Measurements from ENCODE around the gene CTBP1.

The CTBP1 gene

DNA sequence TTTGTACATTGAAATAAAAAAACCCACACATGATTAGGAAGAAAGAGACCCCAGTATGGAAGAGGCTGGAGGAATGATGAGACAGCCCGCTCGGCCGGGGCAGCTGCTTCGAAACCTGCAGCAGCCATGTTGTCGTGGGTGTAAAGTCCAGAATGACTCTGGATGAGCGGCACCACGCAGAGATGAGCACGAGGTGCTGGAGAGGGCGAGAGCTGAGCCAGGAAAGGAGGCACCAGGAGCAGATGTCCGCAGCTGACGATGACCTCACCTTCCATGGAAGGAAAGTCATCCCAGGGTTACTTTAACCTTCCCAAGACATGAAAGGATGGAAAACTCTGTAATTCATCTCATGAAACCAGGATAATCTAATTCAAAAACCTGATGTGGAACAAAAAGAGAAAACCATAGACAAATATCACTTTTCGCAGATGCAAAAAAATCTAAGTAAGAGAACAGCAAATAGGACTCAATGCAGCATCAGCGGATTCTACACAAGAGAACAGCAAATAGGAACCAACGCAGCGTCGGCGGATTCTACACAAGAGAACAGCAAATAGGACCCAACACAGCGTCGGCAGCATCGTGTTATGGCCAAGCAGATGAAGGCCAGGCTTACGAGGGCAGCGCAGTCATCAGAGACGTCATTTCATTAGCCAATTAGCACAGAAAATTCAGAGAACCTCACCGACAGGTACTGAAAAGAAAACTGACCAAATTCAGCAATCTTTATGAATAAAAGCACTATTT is 50.7 kb downstream of the CTBP1 start:
- Histone ChIP-seq H3K27ac (replicated peaks; ENCODE audit: low read length) (no peak overlapping the region), H2AFZ (ENCODE audit: low read length) (no peak overlapping the region), H4K91ac (ENCODE audit: low read depth, low read length, poor library complexity) (no peak overlapping the region), H3K4me1 (ENCODE audit: control insufficient read depth in 2 of 2, insufficient read depth in 1 of 2, low read depth in 1 of 2, low read length in 2 of 2) (no peaks in the 10 kb centered on the region), H3K27me3 (ENCODE audit: control insufficient read depth in 3 of 3, insufficient read depth in 3 of 3, low read depth in 1 of 3, low read length in 3 of 3) (peaks cover 0 to 6% (median 0%) of the 10 kb centered on the region in 3 experiments), H3K4ac (ENCODE audit: low read length) (no peak overlapping the region), H3K9me3 (replicated peaks in 1 of 2; ENCODE audit: control insufficient read depth in 2 of 2, insufficient read depth in 1 of 2, low read depth in 1 of 2, low read length in 2 of 2) (no peaks in the 10 kb centered on the region), H2BK5ac (ENCODE audit: low read length) (no peak overlapping the region), H2AK5ac (ENCODE audit: low read depth, low read length) (no peak overlapping the region), H3K4me3 (ENCODE audit: low read length in 2 of 2) (no peak overlapping the region), H3K23ac (ENCODE audit: low read depth, low read length, poor library complexity) (no peak overlapping the region), H4K8ac (ENCODE audit: low read depth, low read length) (no peak overlapping the region), H3K4me2 (ENCODE audit: insufficient read depth, low read length, poor library complexity, severe bottlenecking) (no peak overlapping the region), H3K79me1 (ENCODE audit: low read depth, low read length) (no peaks in the 10 kb centered on the region), H2BK120ac (ENCODE audit: low read depth, low read length) (no peak overlapping the region), H3K9ac (ENCODE audit: low read depth, low read length, poor library complexity) (no peak overlapping the region), H2BK12ac (ENCODE audit: low read length) (no peak overlapping the region), H3K36me3 (replicated peaks in 1 of 2; ENCODE audit: control insufficient read depth in 2 of 2, insufficient read depth in 2 of 2, low read length in 2 of 2) (no peaks in the 10 kb centered on the region), H3K18ac (ENCODE audit: low read length) (no peak overlapping the region), H2BK15ac (ENCODE audit: low read length) (no peak overlapping the region), H3K14ac (ENCODE audit: low read length) (no peak overlapping the region)
- DNase-seq (ENCODE audit: low spot score), result no peak
- WGBS, 2 donors (ENCODE audit: extremely low coverage in 2 of 2, insufficient read length in 2 of 2, insufficient replicate concordance in 1 of 2), result no CpG with 5 or more reads among the region's 24 CpGs

DNA sequence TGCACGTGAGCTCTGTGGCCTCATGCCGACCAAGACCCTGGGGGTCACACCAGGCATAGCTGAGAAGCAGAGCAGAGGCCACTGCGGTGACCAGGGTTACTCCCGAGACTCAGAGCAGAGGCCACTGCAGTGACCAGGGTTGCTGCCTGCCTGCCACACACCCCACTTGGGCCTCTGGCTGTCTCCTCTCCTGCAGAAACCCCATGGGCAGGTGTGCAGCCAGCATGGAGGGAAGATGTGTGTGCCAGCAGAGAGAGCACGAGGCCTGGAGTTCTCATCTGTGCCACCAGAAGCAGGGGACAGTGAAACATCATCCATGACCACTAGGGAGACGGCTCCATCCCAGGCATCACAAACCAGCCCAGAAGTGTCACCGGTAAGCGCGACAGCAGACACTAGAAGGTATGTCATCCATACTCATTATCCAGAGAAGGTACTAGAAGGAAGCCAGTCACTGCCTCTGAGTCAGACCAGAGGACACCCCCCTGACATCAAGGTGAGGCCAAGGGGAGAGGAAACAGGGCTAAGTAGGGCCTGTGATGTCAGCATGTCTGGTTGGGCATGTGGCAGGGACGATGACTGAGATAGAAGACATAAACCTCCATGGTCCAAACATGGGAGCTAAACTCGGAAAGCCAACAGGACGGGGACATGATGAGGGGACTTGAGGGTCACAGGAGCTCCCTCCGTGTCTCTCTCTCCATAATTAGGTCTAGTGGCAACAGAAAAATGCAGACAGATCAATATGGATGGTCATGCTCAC is 52.3 kb downstream of the CTBP1 start:
- H3K9ac ChIP-seq (ENCODE audit: low read depth, low read length, poor library complexity), result no peak overlapping the region
- H3K9me3 ChIP-seq (replicated peaks in 1 of 2; ENCODE audit: control insufficient read depth in 2 of 2, insufficient read depth in 1 of 2, low read depth in 1 of 2, low read length in 2 of 2), result peaks cover 0 to 1% of the 10 kb centered on the region in 2 donors
- H3K4me2 ChIP-seq (ENCODE audit: insufficient read depth, low read length, poor library complexity, severe bottlenecking), result no peak overlapping the region
- H4K8ac ChIP-seq (ENCODE audit: low read depth, low read length), result no peak overlapping the region
- no peak overlapping the region for H3K4me3 ChIP-seq (ENCODE audit: low read length in 2 of 2)
- H2AK5ac ChIP-seq (ENCODE audit: low read depth, low read length), result no peak overlapping the region
- no peak for DNase-seq (ENCODE audit: low spot score)
- no peak overlapping the region for H2BK5ac ChIP-seq (ENCODE audit: low read length)
- H3K18ac ChIP-seq (ENCODE audit: low read length), result peak overlapping the region; percentile 51
- H3K36me3 ChIP-seq (replicated peaks in 1 of 2; ENCODE audit: control insufficient read depth in 2 of 2, insufficient read depth in 2 of 2, low read length in 2 of 2), result no peaks in the 10 kb centered on the region
- no peak overlapping the region for H4K91ac ChIP-seq (ENCODE audit: low read depth, low read length, poor library complexity)
- peaks cover 0 to 6% (median 0%) of the 10 kb centered on the region in 3 experiments for H3K27me3 ChIP-seq (ENCODE audit: control insufficient read depth in 3 of 3, insufficient read depth in 3 of 3, low read depth in 1 of 3, low read length in 3 of 3)
- no peaks in the 10 kb centered on the region for H3K4me1 ChIP-seq (ENCODE audit: control insufficient read depth in 2 of 2, insufficient read depth in 1 of 2, low read depth in 1 of 2, low read length in 2 of 2)
- H3K4ac ChIP-seq (ENCODE audit: low read length), result peak overlapping the region; percentile 55
- no peak overlapping the region for H2AFZ ChIP-seq (ENCODE audit: low read length)
- WGBS, 2 donors (ENCODE audit: extremely low coverage in 2 of 2, insufficient read length in 2 of 2, insufficient replicate concordance in 1 of 2), result no CpG with 5 or more reads among the region's 13 CpGs
- no peak overlapping the region for H2BK12ac ChIP-seq (ENCODE audit: low read length)
- H3K14ac ChIP-seq (ENCODE audit: low read length), result no peak overlapping the region
- no peak overlapping the region for H3K27ac ChIP-seq (replicated peaks; ENCODE audit: low read length)
- H2BK120ac ChIP-seq (ENCODE audit: low read depth, low read length), result peak overlapping the region; percentile 72
- H2BK15ac ChIP-seq (ENCODE audit: low read length), result no peak overlapping the region
- no peaks in the 10 kb centered on the region for H3K79me1 ChIP-seq (ENCODE audit: low read depth, low read length)
- peak overlapping the region; percentile 53 for H3K23ac ChIP-seq (ENCODE audit: low read depth, low read length, poor library complexity)

DNA sequence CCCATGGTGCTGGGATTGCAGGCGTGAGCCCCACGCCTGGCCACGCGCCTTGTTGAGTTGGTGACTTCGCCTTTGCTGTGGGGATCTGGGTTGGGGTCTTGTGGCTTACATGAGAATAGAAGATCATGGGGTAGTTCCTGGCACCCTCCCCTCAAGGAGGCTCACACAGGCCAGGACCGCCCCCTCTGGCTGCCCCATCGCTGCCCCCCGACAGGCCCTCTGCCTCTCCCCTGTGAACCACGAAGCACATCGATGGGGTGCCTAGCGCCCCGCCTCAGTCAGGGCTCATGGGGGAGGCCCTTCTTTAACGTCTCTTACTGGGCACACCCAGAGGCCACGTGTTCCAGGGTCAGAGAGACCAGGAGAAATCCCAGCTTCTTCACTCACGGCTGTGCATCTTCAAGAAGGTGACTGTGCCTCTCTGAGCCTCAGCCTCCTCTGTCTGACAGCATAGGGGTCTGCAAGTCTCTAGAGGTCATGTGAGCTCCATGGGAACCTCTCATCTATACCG is 53.0 kb downstream of the CTBP1 start:
- H3K4me1 ChIP-seq (ENCODE audit: control insufficient read depth in 2 of 2, insufficient read depth in 1 of 2, low read depth in 1 of 2, low read length in 2 of 2), result no peaks in the 10 kb centered on the region
- no peak overlapping the region for H3K18ac ChIP-seq (ENCODE audit: low read length)
- H2AFZ ChIP-seq (ENCODE audit: low read length), result no peak overlapping the region
- H3K23ac ChIP-seq (ENCODE audit: low read depth, low read length, poor library complexity), result no peak overlapping the region
- no peaks in the 10 kb centered on the region for H3K79me1 ChIP-seq (ENCODE audit: low read depth, low read length)
- DNase-seq (ENCODE audit: low spot score), result no peak
- peak overlapping the region; percentile 24 for H2BK5ac ChIP-seq (ENCODE audit: low read length)
- peaks cover 0 to 4% of the 10 kb centered on the region in 2 donors for H3K9me3 ChIP-seq (replicated peaks in 1 of 2; ENCODE audit: control insufficient read depth in 2 of 2, insufficient read depth in 1 of 2, low read depth in 1 of 2, low read length in 2 of 2)
- H2BK15ac ChIP-seq (ENCODE audit: low read length), result no peak overlapping the region
- no peak overlapping the region for H3K9ac ChIP-seq (ENCODE audit: low read depth, low read length, poor library complexity)
- peak overlapping the region; percentile 79 for H2AK5ac ChIP-seq (ENCODE audit: low read depth, low read length)
- H3K4ac ChIP-seq (ENCODE audit: low read length), result no peak overlapping the region
- H3K4me3 ChIP-seq (ENCODE audit: low read length in 2 of 2), result no peak overlapping the region
- peaks cover 0 to 6% (median 0%) of the 10 kb centered on the region in 3 experiments for H3K27me3 ChIP-seq (ENCODE audit: control insufficient read depth in 3 of 3, insufficient read depth in 3 of 3, low read depth in 1 of 3, low read length in 3 of 3)
- H3K36me3 ChIP-seq (replicated peaks in 1 of 2; ENCODE audit: control insufficient read depth in 2 of 2, insufficient read depth in 2 of 2, low read length in 2 of 2), result no peaks in the 10 kb centered on the region
- H4K91ac ChIP-seq (ENCODE audit: low read depth, low read length, poor library complexity), result no peak overlapping the region
- no peak overlapping the region for H3K27ac ChIP-seq (replicated peaks; ENCODE audit: low read length)
- WGBS, 2 donors (ENCODE audit: extremely low coverage in 2 of 2, insufficient read length in 2 of 2, insufficient replicate concordance in 1 of 2), result no CpG with 5 or more reads among the region's 16 CpGs
- peak overlapping the region; percentile 17 for H4K8ac ChIP-seq (ENCODE audit: low read depth, low read length)
- H2BK12ac ChIP-seq (ENCODE audit: low read length), result no peak overlapping the region
- H3K14ac ChIP-seq (ENCODE audit: low read length), result peak overlapping the region; percentile 82
- H2BK120ac ChIP-seq (ENCODE audit: low read depth, low read length), result peak overlapping the region; percentile 72
- no peak overlapping the region for H3K4me2 ChIP-seq (ENCODE audit: insufficient read depth, low read length, poor library complexity, severe bottlenecking)

DNA sequence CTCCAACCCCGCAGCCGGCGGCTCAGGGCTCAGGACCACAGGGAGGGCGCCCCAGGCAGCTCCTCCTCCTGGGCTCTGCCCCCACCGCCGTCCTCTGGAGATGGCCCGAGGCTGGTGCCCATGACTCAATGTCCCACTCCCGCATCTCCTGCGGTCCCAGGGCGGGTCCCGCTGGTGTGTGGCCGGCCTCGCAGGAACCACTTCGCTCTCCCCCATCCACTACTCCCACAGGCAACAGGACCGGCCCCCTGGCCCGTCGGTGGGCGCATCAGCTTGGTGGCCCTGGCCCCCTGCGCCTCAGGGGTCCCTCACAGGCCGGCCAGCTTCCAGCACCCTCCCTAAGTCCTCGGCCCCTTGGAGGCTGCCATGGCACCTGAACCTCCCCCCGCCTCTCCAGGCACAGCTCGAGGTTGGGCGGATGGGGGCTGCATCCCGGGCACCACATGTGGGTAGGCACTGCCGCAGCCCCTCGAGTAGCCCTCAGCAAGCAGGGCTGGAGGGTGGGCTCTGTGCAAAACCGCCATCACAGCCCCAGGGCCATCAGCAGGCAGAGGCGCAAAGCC is 53.7 kb downstream of the CTBP1 start:
- H3K4me3 ChIP-seq (ENCODE audit: low read length in 2 of 2), result no peak overlapping the region
- no peak overlapping the region for H3K14ac ChIP-seq (ENCODE audit: low read length)
- no peaks in the 10 kb centered on the region for H3K4me1 ChIP-seq (ENCODE audit: control insufficient read depth in 2 of 2, insufficient read depth in 1 of 2, low read depth in 1 of 2, low read length in 2 of 2)
- no peak overlapping the region for H3K9ac ChIP-seq (ENCODE audit: low read depth, low read length, poor library complexity)
- H3K79me1 ChIP-seq (ENCODE audit: low read depth, low read length), result no peaks in the 10 kb centered on the region
- H2AFZ ChIP-seq (ENCODE audit: low read length), result no peak overlapping the region
- H3K4me2 ChIP-seq (ENCODE audit: insufficient read depth, low read length, poor library complexity, severe bottlenecking), result no peak overlapping the region
- no peak overlapping the region for H3K27ac ChIP-seq (replicated peaks; ENCODE audit: low read length)
- no peak for DNase-seq (ENCODE audit: low spot score)
- no CpG with 5 or more reads among the region's 29 CpGs for WGBS, 2 donors (ENCODE audit: extremely low coverage in 2 of 2, insufficient read length in 2 of 2, insufficient replicate concordance in 1 of 2)
- peaks cover 0 to 6% (median 0%) of the 10 kb centered on the region in 3 experiments for H3K27me3 ChIP-seq (ENCODE audit: control insufficient read depth in 3 of 3, insufficient read depth in 3 of 3, low read depth in 1 of 3, low read length in 3 of 3)
- H4K91ac ChIP-seq (ENCODE audit: low read depth, low read length, poor library complexity), result no peak overlapping the region
- no peak overlapping the region for H3K23ac ChIP-seq (ENCODE audit: low read depth, low read length, poor library complexity)
- H3K9me3 ChIP-seq (replicated peaks in 1 of 2; ENCODE audit: control insufficient read depth in 2 of 2, insufficient read depth in 1 of 2, low read depth in 1 of 2, low read length in 2 of 2), result peaks cover 0 to 4% of the 10 kb centered on the region in 2 donors
- peak overlapping the region; percentile 49 for H2BK15ac ChIP-seq (ENCODE audit: low read length)
- peak overlapping the region; percentile 57 for H3K18ac ChIP-seq (ENCODE audit: low read length)
- H3K36me3 ChIP-seq (replicated peaks in 1 of 2; ENCODE audit: control insufficient read depth in 2 of 2, insufficient read depth in 2 of 2, low read length in 2 of 2), result no peaks in the 10 kb centered on the region
- H2BK12ac ChIP-seq (ENCODE audit: low read length), result peak overlapping the region; percentile 10
- H2BK120ac ChIP-seq (ENCODE audit: low read depth, low read length), result no peak overlapping the region
- peak overlapping the region; percentile 56 for H2AK5ac ChIP-seq (ENCODE audit: low read depth, low read length)
- H3K4ac ChIP-seq (ENCODE audit: low read length), result no peak overlapping the region
- no peak overlapping the region for H4K8ac ChIP-seq (ENCODE audit: low read depth, low read length)
- H2BK5ac ChIP-seq (ENCODE audit: low read length), result peak overlapping the region; percentile 24

All from neuronal stem cell (in vitro differentiated cells).